Measurements from ENCODE around the gene GLYATL3. TPM values are rescaled to one million over a fixed set of nuclear protein-coding genes. Genes with fewer than 3 reads are reported as not detected.

The GLYATL3 gene
- total RNA-seq, 1 experiment from 2014 or later: not detected

DNA sequence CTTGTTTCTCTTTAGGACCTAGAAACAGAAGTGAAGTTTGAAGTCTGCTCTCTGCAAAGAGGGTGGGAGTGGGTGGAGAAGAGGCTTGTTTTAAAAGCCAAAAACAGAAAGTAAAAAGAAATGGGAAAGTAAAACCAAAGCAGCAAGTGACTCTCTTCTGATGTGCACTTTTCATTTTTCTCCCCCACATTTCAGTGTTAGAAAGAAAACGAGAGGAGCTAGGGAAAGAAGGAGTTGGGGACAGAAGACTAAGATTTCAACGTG is 52.1 kb downstream of the GLYATL3 start:
- TF ChIP-seq EZH2 (IDR thresholded peaks at IDR 0.05; ENCODE audit: low read length, unreplicated experiment): no peak
- no peak for TF ChIP-seq EZH2phosphoT487 (IDR thresholded peaks at IDR 0.05; ENCODE audit: borderline replicate concordance, low read length)
- TF ChIP-seq, protein P1, sequence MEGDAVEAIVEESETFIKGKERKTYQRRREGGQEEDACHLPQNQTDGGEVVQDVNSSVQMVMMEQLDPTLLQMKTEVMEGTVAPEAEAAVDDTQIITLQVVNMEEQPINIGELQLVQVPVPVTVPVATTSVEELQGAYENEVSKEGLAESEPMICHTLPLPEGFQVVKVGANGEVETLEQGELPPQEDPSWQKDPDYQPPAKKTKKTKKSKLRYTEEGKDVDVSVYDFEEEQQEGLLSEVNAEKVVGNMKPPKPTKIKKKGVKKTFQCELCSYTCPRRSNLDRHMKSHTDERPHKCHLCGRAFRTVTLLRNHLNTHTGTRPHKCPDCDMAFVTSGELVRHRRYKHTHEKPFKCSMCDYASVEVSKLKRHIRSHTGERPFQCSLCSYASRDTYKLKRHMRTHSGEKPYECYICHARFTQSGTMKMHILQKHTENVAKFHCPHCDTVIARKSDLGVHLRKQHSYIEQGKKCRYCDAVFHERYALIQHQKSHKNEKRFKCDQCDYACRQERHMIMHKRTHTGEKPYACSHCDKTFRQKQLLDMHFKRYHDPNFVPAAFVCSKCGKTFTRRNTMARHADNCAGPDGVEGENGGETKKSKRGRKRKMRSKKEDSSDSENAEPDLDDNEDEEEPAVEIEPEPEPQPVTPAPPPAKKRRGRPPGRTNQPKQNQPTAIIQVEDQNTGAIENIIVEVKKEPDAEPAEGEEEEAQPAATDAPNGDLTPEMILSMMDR (conservative IDR thresholded peaks at IDR 0.05; ENCODE audit: low read depth, low read length): no peak

DNA sequence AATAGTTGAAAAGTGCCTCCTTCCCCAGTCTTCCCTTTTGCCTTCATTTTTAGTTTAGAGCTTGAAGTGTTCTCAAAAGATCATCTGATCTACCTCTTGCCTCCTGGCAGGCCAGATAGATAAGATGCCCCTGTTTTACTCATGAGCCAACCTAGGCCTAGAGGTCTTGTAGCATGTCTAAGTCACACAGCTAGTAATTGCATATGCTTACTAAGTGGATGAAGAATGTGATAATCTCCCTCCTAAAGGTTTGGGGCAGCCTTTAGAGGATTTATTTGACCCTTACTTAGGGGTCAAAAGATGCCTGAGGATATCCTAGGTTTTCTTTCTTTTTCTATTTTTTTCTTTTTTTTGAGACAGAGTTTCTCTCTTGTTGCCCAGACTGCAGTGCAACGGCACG is 52.9 kb downstream of the GLYATL3 start:
- Histone ChIP-seq H3K9me3 (ENCODE audit: low read length) (no peaks in the 10 kb centered on the region), H3K4me3 (ENCODE audit: low read length) (peak overlapping the region; percentile 90), H3K27ac (ENCODE audit: low read length) (peak overlapping the region; percentile 88), H2AFZ (ENCODE audit: low read length) (no peak overlapping the region), H3K36me3 (ENCODE audit: low read depth, low read length) (peaks cover under 1% of the 10 kb centered on the region; the same call in 1 of the 2 replicates), H4K20me1 (ENCODE audit: low read length) (no peaks in the 10 kb centered on the region; the same call in 1 of the 2 replicates), H3K9me2 (replicated peaks; ENCODE audit: low read length) (no peaks in the 10 kb centered on the region), H3K4me1 (ENCODE audit: insufficient read depth, low read length) (peaks cover 55% of the 10 kb centered on the region), H3K79me2 (ENCODE audit: low read length) (peaks cover 62% of the 10 kb centered on the region), H3F3A (ENCODE audit: low read length, unreplicated experiment) (peaks cover 8% of the 10 kb centered on the region), H3K4me2 (ENCODE audit: low read length) (peak overlapping the region; percentile 98), H3K9ac (ENCODE audit: low read length) (peak overlapping the region; percentile 95), H3K27me3 (ENCODE audit: low read length) (no peaks in the 10 kb centered on the region)
- no TSS peak for BruUV-seq (replicated peaks)
- intact Hi-C loops (cut with micrococcal nuclease): no loop called here
- CTCF ChIA-PET: interaction anchor here (0.7 to 2.7 kb wide), 4 partner anchors 10 to 44 kb away, joined by 3 to 20 read pairs (median 6); no protein-coding TSS in a partner anchor
- TF ChIP-seq, protein P1 (conservative IDR thresholded peaks at IDR 0.05; ENCODE audit: low read depth, low read length): no peak
- TF ChIP-seq EZH2phosphoT487 (IDR thresholded peaks at IDR 0.05; ENCODE audit: borderline replicate concordance, low read length) (no peak), EZH2 (IDR thresholded peaks at IDR 0.05; ENCODE audit: low read length, unreplicated experiment) (no peak)
- DNase-seq (peak; percentile 39), ATAC-seq (no peak)
- POLR2A ChIA-PET (ENCODE audit: unreplicated experiment): interaction anchor here (0.6 to 2.0 kb wide), 2 partner anchors 11 to 55 kb away, joined by 5 to 13 read pairs; no protein-coding TSS in a partner anchor

More for the DNA sequence above, 52.1 kb downstream of the GLYATL3 start:
- peak overlapping the region; percentile 74 for H3K27ac ChIP-seq (ENCODE audit: low read length)
- ChIA-PET POLR2A (ENCODE audit: unreplicated experiment) (interaction anchor here (0.7 to 2.0 kb wide), 2 partner anchors 10 to 15 kb away, joined by 3 to 13 read pairs; no protein-coding TSS in a partner anchor), CTCF (interaction anchor here (2.7 kb wide), 1 partner anchor 20 kb away, joined by 20 read pairs; no protein-coding TSS in a partner anchor)
- ATAC-seq: no peak
- H3K9ac ChIP-seq (ENCODE audit: low read length): peak overlapping the region; percentile 95
- H3K27me3 ChIP-seq (ENCODE audit: low read length): no peaks in the 10 kb centered on the region
- peak overlapping the region; percentile 98 for H3K4me2 ChIP-seq (ENCODE audit: low read length)
- no peaks in the 10 kb centered on the region; the same call in 1 of the 2 replicates for H4K20me1 ChIP-seq (ENCODE audit: low read length)
- H3K9me3 ChIP-seq (ENCODE audit: low read length): no peaks in the 10 kb centered on the region
- BruUV-seq (replicated peaks): no TSS peak
- peaks cover 8% of the 10 kb centered on the region for H3F3A ChIP-seq (ENCODE audit: low read length, unreplicated experiment)
- peak overlapping the region; percentile 90 for H3K4me3 ChIP-seq (ENCODE audit: low read length)
- peaks cover 58% of the 10 kb centered on the region for H3K79me2 ChIP-seq (ENCODE audit: low read length)
- no peaks in the 10 kb centered on the region for H3K36me3 ChIP-seq (ENCODE audit: low read depth, low read length)
- no peak overlapping the region for H2AFZ ChIP-seq (ENCODE audit: low read length)
- H3K4me1 ChIP-seq (ENCODE audit: insufficient read depth, low read length): peaks cover 47% of the 10 kb centered on the region
- intact Hi-C loops (cut with micrococcal nuclease): loop anchor here (2.0 kb wide), 1 partner anchor 15 kb away; no protein-coding TSS in a partner anchor
- DNase-seq: no peak
- H3K9me2 ChIP-seq (replicated peaks; ENCODE audit: low read length): no peaks in the 10 kb centered on the region

DNA sequence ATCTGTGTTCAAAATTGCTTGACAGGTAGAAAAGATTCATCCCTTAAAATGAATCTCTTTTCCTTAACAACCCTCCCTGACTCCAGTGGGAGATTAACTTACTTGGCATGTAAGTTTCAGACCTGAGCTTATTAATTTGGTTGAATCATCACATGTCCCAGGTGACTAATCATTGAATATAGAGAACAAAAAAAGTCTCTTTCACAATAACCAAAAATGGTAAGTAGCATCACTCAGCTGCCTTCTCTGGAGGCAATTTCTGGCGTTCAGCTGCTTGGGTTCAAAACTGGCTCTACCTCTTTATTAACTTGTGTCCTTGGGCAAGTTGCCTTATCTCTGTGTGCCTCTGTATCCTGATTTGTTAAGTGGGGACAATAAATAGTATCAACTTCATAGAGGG is 53.7 kb downstream of the GLYATL3 start:
- H3K4me2 ChIP-seq (ENCODE audit: low read length): peak overlapping the region; percentile 98
- BruUV-seq (replicated peaks): no TSS peak
- peaks cover 59% of the 10 kb centered on the region for H3K4me1 ChIP-seq (ENCODE audit: insufficient read depth, low read length)
- H3F3A ChIP-seq (ENCODE audit: low read length, unreplicated experiment): peaks cover 8% of the 10 kb centered on the region
- H3K79me2 ChIP-seq (ENCODE audit: low read length): peaks cover 69% of the 10 kb centered on the region
- H3K36me3 ChIP-seq (ENCODE audit: low read depth, low read length): peaks cover 6% of the 10 kb centered on the region; the same call in 1 of the 2 replicates
- no peaks in the 10 kb centered on the region; the same call in 1 of the 2 replicates for H4K20me1 ChIP-seq (ENCODE audit: low read length)
- H3K9me2 ChIP-seq (replicated peaks; ENCODE audit: low read length): no peaks in the 10 kb centered on the region
- ATAC-seq: peak; percentile 19
- TF ChIP-seq EZH2phosphoT487 (IDR thresholded peaks at IDR 0.05; ENCODE audit: borderline replicate concordance, low read length) (no peak), EZH2 (IDR thresholded peaks at IDR 0.05; ENCODE audit: low read length, unreplicated experiment) (no peak)
- TF ChIP-seq, protein P1 (conservative IDR thresholded peaks at IDR 0.05; ENCODE audit: low read depth, low read length): no peak
- peak overlapping the region; percentile 88 for H3K27ac ChIP-seq (ENCODE audit: low read length)
- peak; percentile 92 for DNase-seq
- POLR2A ChIA-PET (ENCODE audit: unreplicated experiment): interaction anchor here (0.8 to 2.0 kb wide), 2 partner anchors 12 to 14 kb away, joined by 5 to 13 read pairs; no protein-coding TSS in a partner anchor
- H3K9me3 ChIP-seq (ENCODE audit: low read length): no peaks in the 10 kb centered on the region
- no peaks in the 10 kb centered on the region for H3K27me3 ChIP-seq (ENCODE audit: low read length)
- H2AFZ ChIP-seq (ENCODE audit: low read length): no peak overlapping the region
- H3K4me3 ChIP-seq (ENCODE audit: low read length): peak overlapping the region; percentile 90
- intact Hi-C loops (cut with micrococcal nuclease): no loop called here
- peak overlapping the region; percentile 95 for H3K9ac ChIP-seq (ENCODE audit: low read length)
- CTCF ChIA-PET: interaction anchor here (0.7 to 2.7 kb wide), 6 partner anchors 11 to 43 kb away, joined by 3 to 20 read pairs (median 4); no protein-coding TSS in a partner anchor

Measured in PC-3 (cell line).